Measurements from ENCODE around the gene FREY1.

Gene FREY1

DNA sequence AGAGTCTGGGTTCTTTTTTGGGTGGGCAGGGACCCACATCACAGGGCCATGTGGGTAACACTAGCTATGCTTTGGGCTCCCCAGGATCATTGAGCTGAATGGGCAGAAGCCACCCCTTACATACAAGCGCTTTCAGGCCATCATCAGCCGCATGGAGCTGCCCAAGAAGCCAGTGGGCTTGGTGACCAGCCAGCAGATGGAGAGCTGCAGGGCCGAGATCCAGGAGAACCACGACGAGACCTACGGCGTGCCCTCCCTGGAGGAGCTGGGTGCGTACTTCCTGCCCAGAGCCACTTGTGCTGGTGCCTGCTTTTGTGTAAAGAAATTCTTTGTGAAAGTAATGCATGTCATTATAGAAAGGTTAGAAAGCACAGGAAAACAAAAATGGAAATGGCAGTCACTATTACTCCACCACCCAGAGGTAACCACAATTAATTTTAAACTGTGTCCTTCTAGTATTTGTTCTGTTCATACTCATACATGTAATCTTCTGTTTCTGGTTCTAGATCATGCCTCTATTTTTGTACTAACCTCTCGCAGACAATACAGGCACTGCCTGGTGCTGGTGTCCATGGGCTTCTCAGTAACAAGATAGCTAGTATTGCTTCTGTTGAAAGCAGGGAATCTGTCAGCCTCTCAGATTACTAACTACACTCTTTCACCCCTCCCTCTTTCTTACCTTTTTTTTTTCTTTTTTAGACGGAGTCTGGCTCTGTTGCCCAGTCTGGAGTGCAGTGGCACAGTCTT, 46.1 kb downstream of the FREY1 start:
- ChIA-PET CTCF (interaction anchor here (1.3 to 10.1 kb wide), 4 partner anchors 8 to 104 kb away, joined by 3 to 133 read pairs (median 32); partner anchors contain the start of gene CRY2), POLR2A (interaction anchor here (0.7 to 1.8 kb wide), 3 partner anchors 11 to 501 kb away, joined by 3 to 10 read pairs (median 4); partner anchors contain the start of gene CRY2)
- TF ChIP-seq CTCF (IDR thresholded peaks at IDR 0.05; ENCODE audit: insufficient read depth, low read length, missing control alignments): no peak
- DNase-seq (ENCODE audit: low read depth, low spot score): no peak
- H3K4me3 ChIP-seq (ENCODE audit: low read depth, low read length): no peak overlapping the region

DNA sequence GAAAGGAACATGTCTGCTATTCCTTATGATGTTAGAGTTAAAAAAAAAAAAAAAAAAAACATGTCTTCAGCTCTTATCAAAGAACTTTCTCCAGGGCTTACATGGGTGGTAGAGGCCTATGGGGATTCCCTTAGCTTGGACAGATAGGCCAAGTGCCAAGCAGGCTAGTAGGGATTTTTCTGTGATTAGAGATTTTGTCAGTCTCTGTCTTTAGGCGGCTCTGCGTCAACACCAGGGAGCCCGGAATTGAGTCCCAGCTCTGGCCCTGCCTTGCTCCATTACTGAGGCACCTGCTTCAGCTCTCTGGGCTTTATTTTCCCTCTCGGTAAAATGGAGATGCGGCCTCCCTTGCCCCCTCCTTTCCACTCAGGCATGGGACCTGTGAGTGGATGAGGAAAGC, 46.7 kb downstream of the FREY1 start:
- ChIA-PET POLR2A (interaction anchor here (0.6 to 1.8 kb wide), 8 partner anchors 11 to 500 kb away, joined by 3 to 10 read pairs (median 4); partner anchors contain the start of gene CRY2), CTCF (interaction anchor here (1.3 to 10.1 kb wide), 5 partner anchors 9 to 105 kb away, joined by 3 to 133 read pairs (median 16); partner anchors contain the start of gene CRY2)
- no peak for DNase-seq (ENCODE audit: low read depth, low spot score)
- TF ChIP-seq CTCF (IDR thresholded peaks at IDR 0.05; ENCODE audit: insufficient read depth, low read length, missing control alignments): no peak
- H3K4me3 ChIP-seq (ENCODE audit: low read depth, low read length): no peak overlapping the region

GRCh38 chr11:45859661-45860140, 47.4 kb downstream of the FREY1 start:
- ChIA-PET CTCF (interaction anchor here (0.7 to 10.1 kb wide), 7 partner anchors 9 to 106 kb away, joined by 3 to 133 read pairs (median 3); partner anchors contain the start of genes CRY2 and PEX16), POLR2A (interaction anchor here (0.6 to 1.8 kb wide), 8 partner anchors 12 to 133 kb away, joined by 3 to 10 read pairs (median 4); partner anchors contain the start of gene CRY2)
- no peak for TF ChIP-seq CTCF (IDR thresholded peaks at IDR 0.05; ENCODE audit: insufficient read depth, low read length, missing control alignments)
- H3K4me3 ChIP-seq (ENCODE audit: low read depth, low read length): no peak overlapping the region
- DNase-seq (ENCODE audit: low read depth, low spot score): peak; percentile 99

DNA sequence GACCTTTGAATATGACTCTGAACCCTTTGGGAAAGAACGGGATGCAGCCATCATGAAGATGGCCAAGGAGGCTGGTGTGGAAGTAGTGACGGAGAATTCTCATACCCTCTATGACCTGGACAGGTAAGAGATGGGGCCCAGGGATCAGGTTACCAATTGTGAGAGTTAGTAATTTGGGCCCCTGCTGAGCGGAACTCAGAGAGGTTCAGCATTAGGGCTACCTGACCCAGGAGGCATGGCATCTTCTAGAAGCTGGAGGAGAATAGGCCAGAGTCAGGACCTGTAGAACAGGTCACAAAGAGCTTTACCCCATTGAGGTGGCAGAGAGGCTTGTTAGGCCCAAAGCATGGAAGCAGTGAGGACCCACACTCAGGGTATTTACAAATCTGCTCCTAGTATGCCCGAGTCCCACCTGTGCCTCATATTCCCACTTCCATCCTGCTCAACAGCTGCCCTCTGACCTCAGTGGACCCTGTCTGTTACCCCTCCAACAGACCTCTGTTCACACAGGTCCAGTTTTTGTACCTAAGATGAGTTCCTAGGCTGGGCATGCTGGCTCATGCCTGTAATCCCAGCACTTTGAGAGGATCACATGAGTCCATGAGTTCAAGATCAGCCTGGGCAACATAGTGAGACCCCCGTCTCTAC, 48.2 kb downstream of the FREY1 start:
- no peak overlapping the region for H3K4me3 ChIP-seq (ENCODE audit: low read depth, low read length)
- ChIA-PET CTCF (interaction anchor here (0.6 to 10.1 kb wide), 9 partner anchors 9 to 381 kb away, joined by 3 to 133 read pairs (median 3); partner anchors contain the start of genes CRY2 and PEX16), POLR2A (interaction anchor here (0.6 to 1.8 kb wide), 5 partner anchors 12 to 55 kb away, joined by 3 to 10 read pairs (median 5); partner anchors contain the start of gene CRY2)
- no peak for TF ChIP-seq CTCF (IDR thresholded peaks at IDR 0.05; ENCODE audit: insufficient read depth, low read length, missing control alignments)
- DNase-seq (ENCODE audit: low read depth, low spot score): no peak

DNA sequence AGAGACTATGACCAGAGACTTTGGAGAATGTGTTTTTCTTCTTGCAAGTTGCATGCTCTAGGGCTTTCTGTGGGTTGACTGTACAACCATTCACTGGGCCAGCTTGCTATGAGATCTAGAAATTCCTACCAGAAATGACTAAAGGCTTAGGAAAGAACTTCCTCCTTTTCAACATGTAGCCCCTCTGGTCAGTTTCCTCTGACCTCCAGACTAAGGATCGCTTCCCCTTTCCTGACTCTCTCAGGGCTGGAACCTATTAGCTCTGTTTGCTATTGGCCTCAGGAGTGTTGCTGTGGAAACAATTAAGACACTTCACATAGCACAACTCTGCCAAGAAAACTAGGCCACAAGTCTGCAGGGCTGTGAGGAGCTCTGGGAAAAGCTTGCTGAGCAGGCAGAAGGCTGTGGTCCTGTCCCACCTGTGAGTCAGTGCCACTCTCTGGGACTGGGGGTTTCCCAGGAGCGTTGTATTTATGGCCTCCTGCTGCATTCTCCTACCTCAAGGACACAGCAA, 49.1 kb downstream of the FREY1 start:
- no peak for TF ChIP-seq CTCF (IDR thresholded peaks at IDR 0.05; ENCODE audit: insufficient read depth, low read length, missing control alignments)
- CTCF ChIA-PET: interaction anchor here (0.6 to 10.1 kb wide), 5 partner anchors 10 to 107 kb away, joined by 3 to 133 read pairs (median 16); partner anchors contain the start of gene CRY2
- no peak overlapping the region for H3K4me3 ChIP-seq (ENCODE audit: low read depth, low read length)
- POLR2A ChIA-PET: interaction anchor here (0.6 to 1.5 kb wide), 4 partner anchors 11 to 1370 kb away, joined by 3 to 8 read pairs (median 3); partner anchors contain the start of gene CRY2
- DNase-seq (ENCODE audit: low read depth, low spot score): peak; percentile 89

Data from AG04449 (cell line).